Subcutaneous abdominal adipose tissue (tissue), 5 donors: ENCODE results near the gene ZNF629.

Source experiments
- H3K27ac ChIP-seq: one replicate; pipeline ENCODE4 v1.7.0; 2013; ENCODE audit warnings: low read depth, mild to moderate bottlenecking, inconsistent platforms, low read length, moderate library complexity
- H3K27me3 ChIP-seq, 5 donors: one replicate each; pipeline ENCODE4 v1.7.0; 2013; ENCODE audit warnings: low read length in 5 of 5, inconsistent platforms in 1 of 5; ENCODE audit not compliant: control insufficient read depth in 5 of 5, insufficient read depth in 4 of 5
- H3K36me3 ChIP-seq, 5 donors: one replicate each; pipeline ENCODE4 v1.7.0; 2013; ENCODE audit warnings: low read length in 5 of 5; ENCODE audit not compliant: control insufficient read depth in 5 of 5, insufficient read depth in 5 of 5
- H3K4me1 ChIP-seq, 5 donors: one replicate each; pipeline ENCODE4 v1.7.0; 2013; ENCODE audit warnings: low read length in 5 of 5, mild to moderate bottlenecking in 3 of 5, moderate library complexity in 1 of 5; ENCODE audit not compliant: control insufficient read depth in 5 of 5, insufficient read depth in 5 of 5
- H3K4me3 ChIP-seq, 5 donors: one replicate each; pipeline ENCODE4 v1.7.0; 2013; ENCODE audit warnings: low read length in 5 of 5, low read depth in 1 of 5
- H3K9ac ChIP-seq, 5 donors: one replicate each; pipeline ENCODE4 v1.7.0; 2013; ENCODE audit warnings: low read length in 5 of 5, mild to moderate bottlenecking in 4 of 5, moderate library complexity in 3 of 5
- H3K9me3 ChIP-seq, 5 donors: one replicate each; pipeline ENCODE4 v1.7.0; 2013; ENCODE audit warnings: low read length in 5 of 5; ENCODE audit not compliant: control insufficient read depth in 5 of 5
- donor health status: healthy.
- donor health status: healthy.
- donor health status: healthy.
- donor health status: healthy.
- donor health status: healthy.

ZNF629 gene

DNA sequence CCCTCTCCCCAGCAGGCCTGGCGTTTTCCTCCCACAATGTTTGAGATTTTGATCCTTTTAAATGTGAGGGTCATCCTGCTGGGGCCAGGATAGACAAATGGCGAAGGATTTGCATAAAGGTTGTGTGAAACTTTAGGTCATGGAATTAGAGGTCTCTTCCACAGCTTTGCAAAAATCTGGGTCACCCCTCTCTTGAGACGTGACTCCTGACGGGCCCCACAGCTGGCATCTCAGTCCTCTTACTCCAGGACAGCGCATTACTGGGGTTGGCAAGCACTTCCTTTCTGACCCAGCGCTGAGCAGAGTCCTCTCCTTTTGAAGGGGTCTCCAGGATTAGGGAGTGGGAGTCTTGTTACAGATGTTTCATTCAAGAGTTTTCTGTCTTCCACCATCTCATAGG lies 7.4 kb downstream of the ZNF629 start:
- H3K4me3 ChIP-seq: no peak overlapping the region

GRCh38 chr16:30778549-30779244 lies 8.3 kb downstream of the ZNF629 start:
- peaks cover 13 to 53% (median 44%) of the 10 kb centered on the region in 5 donors for H3K4me1 ChIP-seq
- H3K36me3 ChIP-seq: peaks cover 0 to 35% (median 33%) of the 10 kb centered on the region in 5 donors
- no peak overlapping the region for H3K4me3 ChIP-seq
- no peaks in the 10 kb centered on the region for H3K27me3 ChIP-seq
- no peaks in the 10 kb centered on the region for H3K9me3 ChIP-seq
- H3K9ac ChIP-seq: peak overlapping the region in 1 of 5 donors; percentile 3
- H3K27ac ChIP-seq: peak overlapping the region; percentile 50

More for the DNA sequence above, 7.4 kb downstream of the ZNF629 start:
- Histone ChIP-seq H3K9ac (no peak overlapping the region), H3K27me3 (no peaks in the 10 kb centered on the region), H3K4me1 (peaks cover 11 to 49% (median 39%) of the 10 kb centered on the region in 5 donors), H3K9me3 (no peaks in the 10 kb centered on the region), H3K36me3 (peaks cover 0 to 30% (median 26%) of the 10 kb centered on the region in 5 donors), H3K27ac (peak overlapping the region; percentile 16)

- Histone ChIP-seq H3K36me3 (peaks cover 0 to 35% (median 33%) of the 10 kb centered on the region in 5 donors), H3K9ac (no peak overlapping the region), H3K4me3 (no peak overlapping the region), H3K27ac (peak overlapping the region; percentile 50), H3K4me1 (peaks cover 10 to 53% (median 44%) of the 10 kb centered on the region in 5 donors), H3K27me3 (no peaks in the 10 kb centered on the region), H3K9me3 (no peaks in the 10 kb centered on the region)
Observed at GRCh38 chr16:30777591-30778297, 9.3 kb downstream of the ZNF629 start.

DNA sequence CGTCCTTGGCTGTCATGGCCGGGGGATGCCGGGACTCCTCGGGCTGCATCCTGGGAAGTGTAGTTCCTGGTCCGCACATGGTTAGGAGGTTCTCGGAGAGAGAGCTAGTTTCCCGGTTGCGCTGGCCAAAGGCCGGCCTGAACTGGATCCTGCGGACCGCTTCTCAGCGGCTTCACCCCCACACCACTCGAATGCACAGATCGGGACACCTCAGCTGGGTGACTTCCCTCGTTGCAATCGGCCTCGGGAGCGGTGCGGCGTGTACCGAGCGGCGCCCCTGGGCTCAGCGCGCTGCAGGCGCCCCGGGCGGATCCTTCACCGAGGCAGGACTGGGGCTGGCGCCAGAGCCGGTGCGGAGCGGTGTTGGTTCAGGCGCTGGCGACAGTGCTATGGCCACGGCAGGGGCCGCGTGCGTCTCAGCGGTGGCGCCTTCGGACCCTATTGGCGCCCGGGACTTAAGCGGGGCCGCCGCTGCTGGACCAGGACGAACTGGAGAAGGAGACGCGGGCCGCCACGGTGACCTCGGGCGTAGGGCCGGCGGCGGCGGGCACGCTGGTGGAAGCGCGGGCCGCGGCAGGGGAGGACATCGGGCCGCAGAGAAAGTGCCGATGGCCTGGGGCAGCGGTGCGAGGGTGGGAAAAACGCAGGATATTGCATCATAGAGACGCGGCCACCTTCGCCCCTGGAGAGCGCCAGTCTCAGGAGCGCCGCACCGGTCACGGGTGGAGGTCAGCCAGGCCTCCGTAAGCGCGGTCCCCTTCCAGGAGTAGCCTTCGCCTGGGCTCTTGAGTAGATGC lies 11.4 kb downstream of the ZNF629 start:
- Histone ChIP-seq H3K27me3 (no peaks in the 10 kb centered on the region), H3K4me1 (peaks cover 10 to 53% (median 44%) of the 10 kb centered on the region in 5 donors), H3K4me3 (peak overlapping the region; percentile 58 to 82 (median 66)), H3K36me3 (peaks cover 0 to 42% (median 41%) of the 10 kb centered on the region in 5 donors), H3K9ac (peak overlapping the region; percentile 38 to 81 (median 71)), H3K9me3 (no peaks in the 10 kb centered on the region), H3K27ac (peak overlapping the region; percentile 69)

DNA sequence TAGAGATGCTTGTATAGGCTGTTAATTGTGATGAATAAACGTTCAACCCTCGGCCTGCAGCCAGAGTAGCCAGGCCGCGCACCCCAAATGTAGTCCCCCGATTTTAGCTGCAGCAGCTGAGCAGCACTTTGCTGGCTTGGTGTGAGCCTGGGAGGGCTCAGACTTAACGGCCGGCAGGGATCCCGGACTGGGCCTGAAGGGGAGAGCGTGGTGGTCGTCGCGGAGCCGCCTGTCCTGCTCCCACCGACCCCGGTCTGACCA lies 11.9 kb downstream of the ZNF629 start:
- Histone ChIP-seq H3K4me1 (peaks cover 10 to 53% (median 44%) of the 10 kb centered on the region in 5 donors), H3K27ac (peak overlapping the region; percentile 69), H3K36me3 (peaks cover 0 to 46% (median 45%) of the 10 kb centered on the region in 5 donors), H3K9ac (peak overlapping the region in 4 of 5 donors; percentile 26 to 81 (median 67)), H3K9me3 (no peaks in the 10 kb centered on the region), H3K27me3 (no peaks in the 10 kb centered on the region), H3K4me3 (peak overlapping the region; percentile 55 to 82 (median 66))

GRCh38 chr16:30774367-30775130 lies 12.5 kb downstream of the ZNF629 start:
- peak overlapping the region in 3 of 5 donors; percentile 63 to 81 (median 71) for H3K9ac ChIP-seq
- peak overlapping the region; percentile 55 to 82 (median 66) for H3K4me3 ChIP-seq
- peaks cover 0 to 50% (median 46%) of the 10 kb centered on the region in 5 donors for H3K36me3 ChIP-seq
- no peaks in the 10 kb centered on the region for H3K9me3 ChIP-seq
- H3K27ac ChIP-seq: peak overlapping the region; percentile 69
- peaks cover 10 to 53% (median 44%) of the 10 kb centered on the region in 5 donors for H3K4me1 ChIP-seq
- no peaks in the 10 kb centered on the region for H3K27me3 ChIP-seq

- Histone ChIP-seq H3K4me1 (peaks cover 9 to 46% (median 40%) of the 10 kb centered on the region in 5 donors), H3K36me3 (peaks cover 0 to 57% (median 54%) of the 10 kb centered on the region in 5 donors), H3K27ac (no peak overlapping the region)
Observed at GRCh38 chr16:30773826-30774225, 13.2 kb downstream of the ZNF629 start.

GRCh38 chr16:30771726-30772125 lies 15.3 kb downstream of the ZNF629 start:
- Histone ChIP-seq H3K36me3 (peaks cover 3 to 78% (median 75%) of the 10 kb centered on the region in 5 donors), H3K4me1 (peaks cover 2 to 25% (median 23%) of the 10 kb centered on the region in 5 donors), H3K9me3 (no peaks in the 10 kb centered on the region), H3K27me3 (no peaks in the 10 kb centered on the region), H3K9ac (no peak overlapping the region), H3K4me3 (no peak overlapping the region), H3K27ac (no peak overlapping the region)

More at GRCh38 chr16:30773826-30774225, 13.2 kb downstream of the ZNF629 start:
- no peak overlapping the region for H3K4me3 ChIP-seq
- H3K9ac ChIP-seq: no peak overlapping the region
- no peaks in the 10 kb centered on the region for H3K27me3 ChIP-seq
- no peaks in the 10 kb centered on the region for H3K9me3 ChIP-seq

DNA sequence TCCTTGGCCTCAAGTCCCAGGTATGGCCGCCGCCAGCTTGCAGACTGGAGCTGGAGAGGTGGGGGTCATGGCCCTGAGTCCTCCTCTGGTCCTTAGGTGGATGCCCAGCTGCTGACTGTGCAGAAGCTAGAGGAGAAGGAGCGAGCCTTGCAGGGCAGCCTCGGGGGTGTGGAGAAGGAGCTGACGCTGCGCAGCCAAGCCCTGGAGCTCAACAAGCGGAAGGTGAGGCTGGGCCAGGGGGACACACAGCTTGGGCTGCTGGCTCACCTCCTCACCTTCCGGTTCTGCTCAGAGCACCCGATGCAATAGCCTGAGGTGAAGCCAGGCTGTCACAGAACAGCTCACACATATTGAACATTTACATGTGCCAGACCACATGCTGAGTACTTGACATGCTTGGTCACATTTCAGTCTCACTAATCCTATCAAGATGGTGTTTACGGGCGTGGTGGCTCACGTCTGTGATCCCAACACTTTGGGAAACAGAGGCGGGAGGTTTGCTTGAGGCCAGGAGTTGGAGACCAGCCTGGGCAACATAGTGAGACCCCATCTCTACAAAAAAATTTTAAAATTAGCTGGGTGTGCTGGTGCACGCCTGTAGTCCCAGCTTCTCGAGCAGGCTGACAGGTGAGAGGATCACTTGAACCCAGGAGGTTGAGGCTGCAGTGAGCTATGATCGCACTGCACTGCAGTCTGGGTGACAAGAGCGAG lies 17.5 kb downstream of the ZNF629 start:
- Histone ChIP-seq H3K4me3 (no peak overlapping the region), H3K27me3 (no peaks in the 10 kb centered on the region), H3K4me1 (peaks cover under 1 to 5% (median 2%) of the 10 kb centered on the region in 5 donors), H3K27ac (no peak overlapping the region), H3K9ac (no peak overlapping the region), H3K36me3 (peaks cover 3 to 98% (median 96%) of the 10 kb centered on the region in 5 donors), H3K9me3 (no peaks in the 10 kb centered on the region)
